ENCODE results near the gene ADARB2.
"Not testable (repeated sequence)": the region's sequence is repeated elsewhere in the genome, so short reads cannot be mapped to it uniquely, and the experiment has no call there.

ADARB2 gene

DNA sequence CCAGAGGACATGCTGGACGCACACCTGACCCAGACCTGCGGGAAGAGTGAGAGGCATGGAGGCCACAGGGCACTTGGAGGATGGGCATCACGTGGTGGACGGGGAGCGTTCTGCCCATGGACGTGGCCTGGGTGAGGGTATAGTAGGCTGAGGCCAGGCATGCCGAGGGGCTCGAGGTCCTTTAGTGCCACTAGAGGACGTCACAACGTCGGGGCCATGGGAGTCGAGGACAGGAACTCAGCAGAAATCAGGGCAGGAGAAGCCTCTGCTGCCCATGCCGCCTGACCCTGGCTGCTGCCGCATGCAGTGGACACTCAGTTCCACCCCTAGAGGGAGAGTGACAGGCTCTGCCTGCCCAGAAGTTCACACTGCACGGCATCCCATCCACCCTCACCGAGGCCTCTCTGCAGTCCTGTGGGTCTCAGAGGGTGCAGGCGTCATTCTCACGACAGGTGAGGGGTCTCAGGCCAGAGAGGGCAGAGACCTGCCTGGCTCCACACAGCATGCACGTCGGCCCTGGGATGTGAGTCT is 198.7 kb downstream of the ADARB2 start:
- no peak for DNase-seq

- no peak for DNase-seq
Measured at GRCh38 chr10:1538121-1538520, 199.2 kb downstream of the ADARB2 start.

DNA sequence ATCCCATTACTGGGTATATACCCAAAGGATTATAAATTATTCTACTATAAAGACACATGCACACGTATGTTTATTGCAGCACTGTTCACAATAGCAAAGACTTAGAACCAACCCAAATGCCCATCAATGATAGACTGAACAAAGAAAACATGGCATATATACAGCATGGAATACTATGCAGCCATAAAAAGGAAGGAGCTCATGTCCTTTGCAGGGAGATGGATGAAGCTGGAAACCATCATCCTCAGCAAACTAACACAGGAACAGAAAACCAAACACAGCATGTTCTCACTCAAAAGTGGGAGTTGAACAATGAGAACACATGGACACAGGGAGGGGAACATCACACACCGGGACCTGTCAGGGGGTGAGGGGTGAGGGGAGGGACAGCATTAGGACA is 199.9 kb downstream of the ADARB2 start:
- not testable (repeated sequence) for DNase-seq

- no peak for DNase-seq
Measured at GRCh38 chr10:1536341-1536740, 201.0 kb downstream of the ADARB2 start.

DNA sequence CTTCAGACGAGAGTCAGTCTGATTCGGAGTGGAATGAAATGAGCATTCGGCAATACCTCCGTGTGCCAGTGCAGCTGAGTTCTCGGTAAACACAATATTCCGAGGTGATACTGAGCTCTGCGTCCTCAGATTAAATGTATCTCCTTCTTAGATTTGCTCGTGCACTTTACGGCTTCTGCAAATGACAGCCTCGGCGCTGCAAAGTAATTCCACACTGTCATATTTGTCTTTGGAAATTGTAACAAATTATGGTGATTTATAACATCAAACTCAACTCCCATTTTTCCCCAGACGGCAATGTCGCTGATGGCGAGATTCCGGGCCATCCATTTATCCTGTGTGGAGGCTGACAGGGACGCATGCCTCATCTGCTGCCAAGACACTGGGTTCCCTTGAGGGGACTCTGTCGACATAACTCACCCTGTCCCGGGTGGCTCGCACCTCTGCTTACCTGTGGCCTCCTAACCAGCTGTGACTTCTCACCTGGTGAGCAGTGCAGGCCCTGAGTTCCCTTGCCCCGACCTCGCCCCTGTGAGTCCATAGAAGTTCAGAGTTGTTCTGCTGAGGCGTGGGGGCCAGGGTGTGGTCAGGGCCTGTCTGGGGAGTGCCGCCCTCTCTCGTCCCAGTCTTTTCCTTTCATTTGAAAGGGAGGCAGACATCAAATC is 201.9 kb downstream of the ADARB2 start:
- DNase-seq, result no peak

DNA sequence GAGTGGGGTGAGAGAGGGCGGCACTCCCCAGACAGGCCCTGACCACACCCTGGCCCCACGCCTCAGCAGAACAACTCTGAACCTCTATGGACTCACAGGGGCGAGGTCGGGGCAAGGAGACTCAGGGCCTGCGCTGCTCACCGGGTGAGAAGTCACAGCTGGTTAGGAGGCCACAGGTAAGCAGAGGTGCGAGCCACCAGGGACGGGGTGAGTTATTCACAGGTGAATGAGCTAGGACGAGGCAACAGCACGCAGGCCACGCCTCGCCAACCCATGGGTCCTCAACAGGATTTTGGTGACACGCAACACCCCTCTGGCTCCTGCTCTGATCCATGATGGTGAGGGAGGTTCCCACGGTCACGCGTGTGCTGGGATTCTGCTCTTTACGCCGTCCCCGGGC is 202.5 kb downstream of the ADARB2 start:
- no peak for DNase-seq

GRCh38 chr10:1532636-1533035 is 204.7 kb downstream of the ADARB2 start:
- DNase-seq, result no peak

DNA sequence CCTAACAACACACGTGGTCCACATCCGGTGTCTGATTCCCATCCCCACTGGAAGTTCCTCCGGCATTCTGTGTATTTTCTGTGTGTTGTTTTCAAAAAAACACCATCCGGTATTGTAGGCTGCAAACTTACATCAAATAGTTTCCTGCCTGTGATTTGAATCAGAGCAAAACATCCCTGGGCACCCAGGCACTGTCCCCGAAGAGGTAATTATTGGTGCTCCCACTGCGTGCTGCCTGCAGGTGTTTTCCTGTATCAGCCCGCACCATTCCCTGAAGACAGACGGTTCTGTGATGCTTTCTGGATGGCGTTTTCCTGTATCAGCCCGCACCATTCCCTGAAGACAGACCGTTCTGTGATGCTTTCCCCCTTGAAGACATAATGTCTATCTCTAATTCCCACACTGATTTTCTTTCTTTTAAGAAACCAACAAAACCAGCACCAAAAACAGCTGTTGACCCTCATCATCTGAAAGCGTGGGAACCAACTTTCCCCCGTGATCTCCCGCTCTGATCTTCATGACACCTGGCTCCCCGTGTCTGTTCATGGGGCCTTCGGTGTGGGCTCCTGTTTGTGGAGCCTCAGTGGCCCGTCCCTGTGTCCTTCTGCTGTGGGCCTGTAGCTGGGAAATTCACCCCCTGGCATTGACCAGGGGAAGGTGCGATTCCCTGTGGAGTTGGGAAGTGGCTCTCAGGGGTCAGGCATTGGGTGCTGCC is 205.3 kb downstream of the ADARB2 start:
- DNase-seq, result no peak

- DNase-seq, result no peak
Measured at GRCh38 chr10:1530871-1531517, 206.3 kb downstream of the ADARB2 start.

GRCh38 chr10:1529806-1530413 is 207.4 kb downstream of the ADARB2 start:
- DNase-seq, result no peak

- no peak for DNase-seq
Measured at GRCh38 chr10:1527951-1528350, 209.4 kb downstream of the ADARB2 start.

DNA sequence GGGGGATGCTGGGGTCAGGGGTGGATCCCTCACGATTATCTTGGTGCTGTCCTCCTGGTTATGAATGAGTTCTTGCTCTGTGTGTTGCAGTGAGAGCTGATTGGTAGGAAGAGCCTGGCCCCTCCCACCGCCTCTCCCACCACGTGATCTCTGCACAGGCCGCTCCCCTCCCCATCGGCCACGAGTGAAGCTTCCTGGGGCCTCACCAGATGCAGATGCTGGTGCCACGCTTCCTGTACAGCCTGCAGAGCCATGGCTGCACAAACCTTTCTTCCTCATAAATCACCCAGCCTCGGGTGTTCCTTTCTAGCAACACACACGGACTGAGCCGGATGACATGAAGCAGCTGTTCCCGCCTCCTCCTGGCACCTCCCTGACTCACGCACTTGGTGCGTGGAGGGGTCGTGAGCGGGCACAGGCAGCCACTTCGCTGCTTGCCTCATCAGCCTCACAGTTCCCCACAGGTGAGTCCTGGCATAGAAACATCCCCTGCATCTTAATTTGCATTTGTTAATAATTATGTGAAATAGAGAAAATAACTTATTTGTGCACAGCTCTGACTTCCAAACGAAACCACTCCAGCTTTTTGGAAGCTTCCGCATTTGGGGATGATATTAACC is 210.8 kb downstream of the ADARB2 start:
- DNase-seq, result no peak

DNA sequence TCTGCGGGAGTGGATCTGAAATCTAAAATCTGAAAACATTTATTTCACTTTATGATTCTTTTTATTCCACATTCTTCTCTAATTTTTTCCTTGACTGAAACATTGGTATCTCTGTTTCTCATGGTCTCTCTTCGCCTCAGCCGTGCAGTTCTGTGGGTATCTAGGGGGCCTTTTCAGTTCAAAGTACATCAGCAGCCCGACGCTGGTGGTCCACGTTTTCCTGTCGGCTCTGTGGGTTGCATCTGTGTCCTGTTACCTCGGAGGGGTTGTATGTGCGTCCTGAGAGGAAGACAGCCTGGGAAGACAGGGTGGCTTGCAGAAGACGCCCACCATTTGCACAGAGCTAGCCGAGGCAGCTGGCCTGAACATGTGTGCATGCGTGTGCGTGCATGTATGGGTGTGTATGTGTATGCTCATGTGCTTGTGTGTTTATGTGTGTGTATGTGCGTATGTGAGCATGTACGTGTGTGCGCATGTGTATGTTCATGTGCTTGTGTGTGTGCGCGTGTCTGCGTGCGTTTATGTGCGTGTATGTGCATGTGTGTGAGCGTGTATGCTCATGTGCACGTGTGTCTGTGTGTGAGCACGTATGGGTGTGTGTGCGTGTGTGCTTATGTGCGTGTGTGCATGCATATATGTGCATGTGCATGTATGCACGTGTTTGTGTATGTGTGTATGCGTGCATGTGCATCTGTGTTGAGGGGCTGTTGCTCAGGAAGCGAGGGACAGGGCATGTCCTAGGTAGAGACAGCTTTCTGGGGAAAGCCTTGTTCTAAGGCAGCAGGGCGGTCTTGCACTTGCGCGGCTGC is 211.8 kb downstream of the ADARB2 start:
- DNase-seq, result no peak

GRCh38 chr10:1524540-1524939 is 212.8 kb downstream of the ADARB2 start:
- no peak for DNase-seq

- no peak for DNase-seq
Measured at GRCh38 chr10:1523221-1523620, 214.1 kb downstream of the ADARB2 start.

- no peak for DNase-seq
Measured at GRCh38 chr10:1522237-1522636, 215.1 kb downstream of the ADARB2 start.

GRCh38 chr10:1521741-1522140 is 215.6 kb downstream of the ADARB2 start:
- no peak for DNase-seq

- no peak for DNase-seq
Measured at GRCh38 chr10:1520909-1521565, 216.3 kb downstream of the ADARB2 start.

GRCh38 chr10:1519391-1519790 is 217.9 kb downstream of the ADARB2 start:
- DNase-seq, result no peak

DNA sequence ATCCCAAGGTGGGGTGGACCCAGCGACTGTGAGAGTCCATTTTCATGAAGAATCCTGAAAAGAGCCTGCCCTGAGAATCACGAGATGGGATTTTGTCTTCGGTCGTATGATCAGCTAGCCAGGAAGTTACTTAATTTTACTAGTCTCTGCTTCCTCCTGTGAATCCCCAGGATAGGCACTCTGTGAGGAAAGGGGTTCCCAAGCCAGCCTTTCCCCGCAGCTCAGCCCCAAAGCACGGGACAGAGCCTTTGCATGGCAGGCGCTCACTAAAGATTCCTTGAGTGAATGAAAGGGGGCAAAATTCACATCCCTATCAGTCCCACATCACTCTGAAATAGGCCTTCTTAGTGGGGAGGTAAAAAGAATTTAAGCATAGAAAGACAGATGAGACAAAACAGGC is 219.6 kb downstream of the ADARB2 start:
- DNase-seq, result no peak

DNA sequence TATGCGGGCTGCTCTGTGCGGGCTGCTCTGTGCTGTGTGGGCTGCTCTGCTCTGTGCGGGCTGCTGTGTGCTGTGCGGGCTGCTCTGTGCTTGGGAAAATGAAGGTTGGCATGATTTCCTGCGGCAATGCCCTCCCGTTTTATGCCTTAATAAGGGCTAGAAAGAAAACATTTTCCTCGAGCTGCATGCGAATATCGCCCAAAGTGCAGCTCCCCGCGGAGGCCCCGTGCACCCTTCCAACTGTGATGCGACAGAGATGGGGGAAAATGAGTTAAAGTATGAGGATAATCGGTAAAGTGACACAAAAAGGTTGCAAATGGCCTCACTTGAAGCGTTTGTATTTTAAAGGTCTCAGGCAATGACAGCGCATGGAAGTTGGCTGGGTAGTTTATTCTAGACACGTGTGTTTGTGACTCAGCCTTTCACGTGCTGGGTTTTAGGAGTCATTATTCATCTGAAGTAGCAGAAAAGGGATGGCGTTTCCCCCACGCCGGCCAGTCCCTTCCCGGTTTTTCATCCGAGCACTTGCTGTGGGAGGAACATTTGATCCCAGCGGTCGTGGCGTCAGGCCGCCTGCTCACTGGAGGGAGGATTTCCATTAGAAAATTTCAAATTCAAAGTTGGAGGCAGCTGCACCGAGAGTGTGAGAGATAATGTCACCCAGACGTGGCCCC is 220.7 kb downstream of the ADARB2 start:
- DNase-seq, result no peak

Data from EL (cell line).